GM18907 (cell line): ENCODE data around the gene DRD3.

Source experiments
- ATAC-seq: cut with Tn5 transposase; IDR thresholded peaks from one replicate; pipeline ENCODE4 v1.9.1; 2021; ENCODE audit warnings: mild to moderate bottlenecking, moderate library complexity; ENCODE audit not compliant: unreplicated experiment

Gene DRD3

DNA sequence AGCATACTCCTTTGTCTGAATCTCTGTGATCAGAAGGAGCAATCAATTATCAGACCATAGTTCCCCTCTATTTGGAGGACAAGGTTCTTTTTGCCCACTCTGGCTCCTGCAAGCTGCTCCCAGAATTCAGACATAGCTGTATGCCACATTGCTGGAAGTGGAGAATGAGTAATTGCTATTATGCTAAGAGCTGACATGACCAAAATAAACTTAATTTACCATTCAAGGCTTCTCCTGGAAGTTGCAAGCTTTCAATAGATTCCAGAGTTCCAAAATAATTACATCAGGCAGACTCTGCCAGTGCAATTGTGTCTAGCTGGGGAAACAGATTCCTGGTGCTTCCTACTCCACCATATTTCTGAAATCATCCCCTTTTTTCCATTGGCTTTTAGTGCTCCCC is 7.6 kb upstream of the DRD3 start:
- ATAC-seq = no peak

DNA sequence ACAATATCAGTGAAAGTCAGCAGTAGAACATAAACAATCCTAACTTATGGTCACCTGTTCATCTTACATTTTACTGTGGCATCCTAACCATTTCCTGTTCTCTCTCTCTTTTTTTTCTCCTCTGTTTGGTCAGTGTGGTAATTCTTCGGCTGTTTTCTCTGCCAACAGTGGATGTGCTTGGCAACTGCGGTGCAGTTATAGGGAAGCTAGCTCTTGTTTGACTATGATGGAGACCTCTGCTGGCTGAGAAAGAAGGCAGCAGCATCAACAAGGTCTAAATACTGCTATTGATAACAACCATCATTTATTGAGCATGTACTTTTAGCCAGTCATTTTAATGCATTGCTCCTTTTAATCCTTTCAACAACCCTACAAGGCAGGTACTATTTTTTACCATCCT is 723 bp upstream of the DRD3 start:
- no peak for ATAC-seq

DNA sequence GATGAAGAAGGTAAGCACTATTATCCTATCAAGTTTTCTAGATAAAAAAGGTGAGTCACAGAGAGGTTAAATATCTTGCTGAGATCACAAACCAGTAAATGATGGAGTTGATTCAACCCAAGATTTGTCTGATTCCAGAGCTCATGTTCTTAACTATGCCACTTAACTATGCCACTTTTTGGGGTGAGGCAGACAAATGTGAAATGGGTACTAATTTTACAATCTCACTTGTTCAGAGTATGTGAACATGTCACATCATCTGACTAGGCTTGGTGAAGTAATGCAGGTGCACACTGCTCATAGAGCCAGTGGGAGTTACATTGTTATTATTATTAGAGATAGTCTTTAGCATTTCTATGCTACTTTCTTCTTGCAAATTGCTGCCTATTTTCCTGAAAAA is 2.0 kb downstream of the DRD3 start:
- no peak for ATAC-seq

DNA sequence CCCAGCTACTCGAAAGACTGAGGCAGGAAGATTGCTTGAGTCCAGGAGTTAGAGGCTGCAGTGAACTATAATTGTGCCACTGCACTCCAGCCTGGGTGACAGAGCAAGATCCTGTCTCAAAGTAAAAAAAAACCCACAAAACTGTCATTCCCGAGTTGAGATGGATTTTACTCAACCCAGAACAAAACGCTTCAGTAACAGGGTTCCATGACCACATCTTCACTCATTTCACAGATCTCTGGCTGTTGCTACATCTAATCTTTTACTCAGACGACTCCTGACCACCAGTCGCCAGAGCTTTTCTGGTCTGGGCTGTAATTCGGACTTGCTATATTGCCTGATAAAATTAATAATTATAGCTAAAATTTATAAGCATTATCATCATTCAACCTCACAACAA is 2.4 kb downstream of the DRD3 start:
- no peak for ATAC-seq

DNA sequence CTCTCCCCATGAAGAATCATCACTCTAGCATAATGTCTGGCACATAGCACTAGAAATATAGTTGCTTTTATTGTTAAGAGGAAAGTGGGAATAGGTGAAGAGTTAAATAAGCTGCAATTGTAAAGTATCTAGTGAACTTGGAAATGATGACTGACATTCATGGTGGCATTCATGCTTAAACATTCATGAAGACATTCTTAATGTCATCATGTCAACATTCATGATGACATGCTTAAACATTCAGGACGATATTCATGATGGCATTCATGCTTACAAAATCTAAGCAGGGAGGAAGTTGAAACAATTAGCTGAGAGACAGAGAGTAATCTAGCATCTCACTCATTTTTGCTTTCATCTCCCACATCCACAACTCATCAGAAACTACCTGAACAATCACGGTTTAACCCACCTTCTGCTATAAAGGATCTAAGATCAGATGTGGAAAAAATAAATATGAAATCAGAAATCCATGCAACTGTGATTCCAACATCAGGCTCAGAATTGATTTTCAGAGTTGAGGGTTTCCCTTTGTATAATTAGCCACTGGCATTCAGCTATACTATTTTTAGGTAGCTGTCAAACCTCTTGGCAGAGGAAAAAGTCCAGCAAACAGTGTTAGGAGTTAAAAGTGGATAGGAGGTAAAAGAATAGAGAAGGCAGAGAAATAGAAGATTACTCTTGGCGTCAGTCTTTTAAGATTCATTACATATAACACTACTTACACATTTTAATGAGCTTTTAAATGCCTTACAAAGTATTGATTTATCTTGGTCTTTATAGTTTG is 3.5 kb downstream of the DRD3 start:
- ATAC-seq = no peak

DNA sequence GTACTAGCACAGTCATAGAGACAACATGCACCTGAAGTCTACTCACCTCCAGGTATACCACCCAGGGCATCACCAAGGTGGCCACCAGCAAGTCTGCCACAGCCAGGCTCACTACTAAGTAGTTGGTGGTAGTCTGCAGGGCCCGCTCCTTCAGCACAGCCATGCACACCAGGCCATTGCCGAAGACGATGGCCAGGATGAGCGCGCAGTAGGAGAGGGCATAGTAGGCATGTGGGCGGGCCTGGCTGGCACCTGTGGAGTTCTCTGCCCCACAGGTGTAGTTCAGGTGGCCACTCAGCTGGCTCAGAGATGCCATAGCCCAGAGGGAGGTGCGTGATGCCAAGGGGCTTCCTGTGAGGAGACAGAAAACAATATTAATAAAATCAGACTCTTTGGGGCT is 7.2 kb downstream of the DRD3 start:
- ATAC-seq = no peak

DNA sequence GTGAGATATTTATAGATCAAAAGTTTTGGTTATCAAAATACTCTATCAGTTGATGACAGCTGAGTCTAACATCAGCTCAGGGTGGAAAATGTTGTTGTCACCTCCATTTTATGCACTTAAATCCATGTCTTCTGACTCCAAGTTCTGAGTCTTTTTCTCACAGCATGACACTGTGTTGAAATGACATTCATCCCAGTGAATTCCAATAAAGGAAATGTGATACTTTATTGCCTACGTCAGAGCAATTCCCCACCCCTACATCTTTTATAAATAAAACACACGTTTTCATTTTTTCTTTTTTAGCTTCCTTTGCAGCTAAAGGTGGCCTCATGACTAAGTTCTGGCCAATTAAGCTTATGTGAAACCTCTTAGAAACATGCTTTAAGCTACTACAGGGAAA is 10.7 kb downstream of the DRD3 start:
- ATAC-seq = no peak

DNA sequence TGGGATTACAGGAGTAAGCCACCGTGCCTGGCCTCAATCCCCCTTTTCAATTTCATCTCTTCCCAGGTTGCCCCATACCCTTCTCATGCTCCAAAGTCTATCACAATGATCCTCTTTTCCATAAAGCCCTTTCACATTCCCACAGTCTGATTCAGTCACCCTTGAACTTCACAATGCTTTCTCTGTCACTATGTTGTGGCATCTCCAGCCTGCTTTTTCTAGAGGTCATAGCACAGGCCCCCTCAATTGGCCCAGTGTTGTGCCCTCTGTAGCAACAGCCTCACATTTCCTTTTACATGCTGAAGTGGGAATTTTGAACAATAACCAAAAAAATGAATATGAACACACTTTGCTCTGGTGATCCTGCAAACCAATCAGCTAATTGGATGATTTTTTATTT is 21.5 kb downstream of the DRD3 start:
- no peak for ATAC-seq

DNA sequence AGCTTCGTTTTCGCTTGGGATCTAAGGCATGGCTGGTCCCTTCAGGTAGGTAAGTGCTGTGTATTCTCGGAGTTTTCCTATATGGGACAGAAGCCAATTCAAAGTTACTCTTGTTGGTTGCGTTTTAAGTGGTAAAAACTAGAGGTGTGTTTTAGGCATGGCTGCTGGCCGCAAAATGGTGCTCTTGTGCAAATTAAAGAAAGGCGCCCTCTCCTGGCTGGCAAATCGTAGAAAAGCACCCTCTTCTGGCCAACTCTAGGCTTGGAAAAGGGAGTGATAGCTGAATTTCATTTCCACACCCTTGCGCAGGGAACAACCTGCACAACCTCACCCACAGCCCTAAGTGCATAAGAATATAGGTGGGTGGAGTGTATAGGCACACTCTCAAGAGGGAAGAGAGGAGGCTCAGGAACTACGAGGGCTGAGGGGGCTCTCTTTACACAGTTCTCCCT is 23.5 kb downstream of the DRD3 start:
- no peak for ATAC-seq

DNA sequence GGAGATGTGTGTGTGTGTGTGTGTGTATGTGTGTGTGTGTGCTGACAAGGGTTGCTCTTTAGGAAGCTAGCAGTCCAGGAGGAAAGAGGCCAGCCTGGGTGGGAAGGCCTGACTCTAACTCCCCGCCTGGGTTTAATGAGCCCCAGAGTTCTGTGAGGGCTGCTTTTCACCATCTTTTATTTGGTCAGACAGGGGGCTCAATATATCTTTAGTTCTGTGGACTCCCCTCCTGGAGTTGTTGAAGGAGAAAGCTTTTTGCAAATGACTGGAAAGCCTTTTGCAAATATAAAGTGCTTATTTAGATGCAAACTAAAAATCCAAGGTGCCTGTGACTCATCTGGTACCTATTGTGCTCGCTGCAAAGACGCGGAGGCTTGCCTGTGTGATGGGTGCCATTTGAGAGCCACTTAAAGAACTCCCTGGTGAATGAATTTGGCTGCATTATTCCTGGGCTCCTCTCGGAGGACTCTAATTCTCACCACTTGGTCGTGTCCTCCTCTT is 24.5 kb downstream of the DRD3 start:
- ATAC-seq = no peak

DNA sequence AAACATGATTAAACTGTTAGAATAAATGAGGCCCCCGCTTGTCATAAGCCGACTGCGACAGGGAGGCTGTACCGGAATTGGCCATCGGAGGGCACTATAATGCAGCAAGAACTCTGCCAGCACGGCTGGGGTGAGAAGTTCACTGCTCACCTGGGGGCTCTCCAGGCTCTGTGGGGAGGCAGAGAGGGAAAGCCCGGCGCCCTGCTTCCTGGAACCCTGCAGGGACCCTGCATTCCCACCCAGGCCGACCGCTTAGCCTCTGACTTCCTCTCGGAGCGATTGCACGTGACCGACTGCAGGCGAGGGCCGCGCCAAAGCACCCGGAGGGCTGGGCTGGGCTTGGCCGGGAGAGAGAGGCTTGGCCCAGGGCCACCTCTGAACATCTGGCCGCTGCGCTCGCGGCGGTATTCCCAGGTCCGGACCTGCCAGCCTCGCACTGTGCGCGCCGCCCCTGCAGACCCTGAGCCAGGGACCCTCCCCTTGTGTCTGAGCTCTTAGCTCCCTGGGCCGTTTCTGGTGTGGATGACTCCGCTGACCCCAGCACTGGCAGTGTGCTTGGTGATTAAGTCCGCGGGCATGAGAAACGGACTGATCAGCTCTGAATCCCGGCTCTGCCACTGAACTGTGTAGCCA is 26.2 kb downstream of the DRD3 start:
- peak; percentile 92 for ATAC-seq

DNA sequence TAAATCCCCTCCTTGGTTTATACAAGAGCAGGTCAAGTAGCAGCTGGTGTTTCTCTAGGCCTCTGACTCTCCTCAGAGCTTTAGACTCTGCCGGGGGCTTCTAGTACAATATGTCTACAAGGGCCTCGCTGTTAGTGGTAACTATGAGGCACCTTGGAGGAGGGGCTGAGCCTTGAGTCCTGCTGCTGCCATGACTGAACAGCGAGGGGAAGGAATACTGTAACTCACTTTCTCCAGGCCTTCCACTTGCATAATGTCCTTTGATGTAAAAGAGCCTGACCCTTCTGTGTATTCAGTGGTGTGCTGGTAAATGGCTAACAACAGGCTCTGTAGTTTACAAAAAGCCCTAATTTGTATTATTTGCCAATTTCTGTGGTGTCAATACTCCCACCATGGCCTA is 27.8 kb downstream of the DRD3 start:
- no peak for ATAC-seq

DNA sequence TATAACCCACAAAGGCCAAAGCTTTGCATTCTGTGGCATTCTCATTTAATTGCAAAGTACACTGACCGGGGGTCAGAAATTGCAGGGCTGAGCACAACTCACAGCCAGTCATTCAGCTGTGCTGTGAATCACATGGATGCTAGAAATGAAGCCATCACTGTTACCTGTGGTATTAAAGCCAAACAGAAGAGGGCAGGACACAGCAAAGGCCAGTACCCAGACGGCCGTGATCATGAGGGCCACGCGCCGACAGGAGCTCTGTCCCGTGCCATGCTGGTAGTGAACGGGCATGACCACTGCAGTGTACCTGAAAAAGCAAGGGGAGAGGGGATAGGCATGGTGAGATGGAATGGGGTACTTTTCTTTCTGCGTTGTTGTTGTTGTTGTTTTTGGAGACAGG is 31.6 kb downstream of the DRD3 start:
- ATAC-seq = no peak

DNA sequence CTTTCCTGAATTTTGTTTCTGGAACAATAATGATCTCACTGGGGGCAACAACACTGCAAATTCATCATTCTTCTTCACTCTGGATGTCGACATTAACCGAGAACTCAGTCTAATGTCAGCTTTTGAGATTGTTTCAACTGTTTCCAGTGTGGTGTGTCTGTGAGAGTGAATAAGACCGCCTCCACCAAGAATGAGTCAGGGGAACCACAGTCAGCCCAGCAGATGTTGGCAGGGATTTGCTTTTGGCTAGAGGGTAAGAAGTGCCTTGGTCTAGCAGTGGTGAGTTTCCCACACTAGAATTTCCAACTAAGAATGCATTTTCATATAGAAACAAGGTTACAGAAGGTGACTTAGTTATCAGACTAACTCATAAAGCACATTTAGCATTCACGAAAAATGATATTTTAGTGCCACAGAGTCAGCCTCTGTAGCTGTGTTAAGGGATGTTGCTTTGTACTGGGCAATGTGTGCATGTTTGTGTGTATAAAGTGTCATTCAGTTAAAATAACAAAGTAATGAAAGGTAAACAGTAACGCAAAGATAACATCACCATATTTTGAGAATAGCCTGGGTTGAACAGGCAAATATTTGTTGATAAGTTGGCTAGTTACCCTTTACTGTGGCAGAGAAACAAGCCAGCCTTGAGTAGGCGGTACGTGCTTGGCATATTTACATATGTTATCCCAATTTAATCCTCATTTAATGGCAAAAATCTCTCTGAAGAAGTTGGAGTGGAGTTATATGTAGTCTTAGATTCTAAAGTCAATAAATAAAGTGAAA is 33.8 kb downstream of the DRD3 start:
- ATAC-seq = no peak

DNA sequence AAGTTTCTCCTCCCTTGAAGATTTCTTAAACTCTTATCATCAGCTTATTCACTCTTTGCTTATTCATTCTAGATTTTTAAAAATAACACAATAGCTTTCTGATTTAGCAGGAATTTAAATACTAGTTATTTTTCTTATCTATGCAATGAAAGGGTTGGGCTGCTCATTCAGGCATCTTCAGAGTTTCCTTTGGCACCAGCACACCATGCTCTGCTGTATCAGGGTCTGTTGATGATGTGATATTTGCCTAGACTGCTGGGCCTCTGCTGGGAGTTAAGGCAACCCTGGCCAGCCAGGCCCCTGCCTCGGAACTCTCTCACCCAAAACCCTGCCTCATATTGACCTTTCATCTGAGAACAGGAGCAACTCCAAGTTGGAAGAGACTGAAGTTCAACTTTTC is 35.0 kb downstream of the DRD3 start:
- no peak for ATAC-seq

DNA sequence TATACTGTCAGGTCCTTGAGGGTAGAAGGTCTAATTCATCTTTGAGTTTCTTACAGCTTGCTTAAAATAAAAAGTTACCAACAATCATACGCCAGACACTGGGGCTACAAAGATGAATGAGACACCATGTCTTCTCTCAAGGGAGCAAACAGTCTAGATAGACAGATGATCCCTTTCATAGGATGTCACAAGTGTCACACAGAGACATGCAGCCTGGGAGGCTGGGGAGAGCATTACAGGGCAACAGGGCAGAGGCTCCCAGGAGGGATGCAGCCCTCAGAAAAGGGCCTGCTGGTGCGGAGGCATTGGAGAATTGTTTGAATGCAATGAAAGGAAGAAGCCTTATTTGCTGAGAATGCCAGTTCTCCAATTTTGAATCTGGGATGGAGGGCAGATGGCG is 39.0 kb downstream of the DRD3 start:
- no peak for ATAC-seq

DNA sequence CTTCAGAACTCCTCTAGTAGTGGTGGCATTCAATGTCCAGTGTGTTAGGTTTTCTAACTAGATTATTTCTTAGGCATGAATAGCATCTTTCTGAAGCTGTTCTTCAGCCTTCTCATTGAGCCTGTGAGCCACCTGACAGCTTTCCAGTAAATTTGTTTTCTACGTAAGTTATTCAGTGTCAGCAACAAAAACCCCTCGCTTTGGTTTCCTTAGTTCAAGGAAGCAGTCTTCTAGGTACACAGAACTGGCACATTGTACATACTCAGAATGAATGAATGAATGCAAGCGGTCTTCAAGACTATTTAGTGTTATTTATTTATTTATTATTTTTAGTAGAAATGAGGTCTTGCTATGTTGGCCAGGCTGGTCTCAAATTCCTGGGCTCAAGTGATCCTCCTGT is 44.9 kb downstream of the DRD3 start:
- ATAC-seq = no peak

DNA sequence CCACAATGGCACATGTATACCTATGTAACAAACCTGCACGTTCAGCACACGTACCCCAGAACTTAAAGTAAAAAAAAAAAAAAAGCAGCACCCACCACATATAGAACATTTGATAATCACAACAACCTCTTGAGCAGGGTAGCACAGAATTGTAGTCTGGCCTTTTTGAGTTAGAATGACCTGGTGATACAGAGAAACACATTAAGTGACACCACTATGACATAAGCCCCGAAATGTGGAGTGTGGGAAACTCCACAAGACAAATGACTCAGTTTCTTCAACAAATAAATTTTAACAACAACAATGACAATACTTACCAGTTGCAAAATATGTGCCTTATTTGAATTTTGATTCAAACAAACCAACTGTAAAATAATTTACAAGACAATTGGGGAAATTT is 46.4 kb downstream of the DRD3 start:
- no peak for ATAC-seq

DNA sequence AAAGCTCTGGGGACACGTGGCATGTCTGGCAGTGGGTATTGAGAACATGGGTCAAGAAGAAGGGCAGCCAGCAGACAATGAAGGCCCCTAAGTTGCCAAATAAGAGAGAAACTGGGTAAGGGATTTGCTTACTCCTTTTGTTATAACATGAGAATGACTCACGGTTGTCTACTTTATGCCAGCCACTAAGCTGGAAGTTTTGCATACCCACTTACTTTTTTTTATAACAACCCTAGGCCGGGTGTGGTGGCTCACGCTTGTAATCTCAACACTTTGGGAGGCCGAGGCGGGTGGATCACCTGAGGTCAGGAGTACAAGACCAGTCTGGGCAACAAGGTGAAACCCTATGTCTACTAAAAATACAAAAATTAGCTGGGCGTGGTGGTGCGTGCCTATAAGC is 50.0 kb downstream of the DRD3 start:
- ATAC-seq = no peak

DNA sequence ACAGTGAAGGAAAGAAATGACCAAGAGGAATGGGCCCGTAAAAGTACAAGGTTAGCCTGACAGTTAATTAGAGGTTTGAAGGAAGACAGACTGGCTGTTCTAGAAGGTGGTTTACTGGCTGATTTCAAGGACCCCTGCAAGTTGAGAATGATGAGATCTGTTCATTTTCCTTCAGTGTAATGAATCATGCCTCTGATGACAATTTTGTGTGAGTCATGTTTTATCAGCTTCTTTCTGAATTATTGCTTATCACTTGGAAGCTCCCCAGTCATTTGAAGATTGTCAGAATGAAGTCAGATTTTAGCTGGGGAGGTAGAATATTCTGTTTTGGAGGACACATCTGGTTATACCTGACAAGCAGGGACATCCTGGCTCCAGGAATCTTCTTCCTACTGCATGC is 50.6 kb downstream of the DRD3 start:
- no peak for ATAC-seq

DNA sequence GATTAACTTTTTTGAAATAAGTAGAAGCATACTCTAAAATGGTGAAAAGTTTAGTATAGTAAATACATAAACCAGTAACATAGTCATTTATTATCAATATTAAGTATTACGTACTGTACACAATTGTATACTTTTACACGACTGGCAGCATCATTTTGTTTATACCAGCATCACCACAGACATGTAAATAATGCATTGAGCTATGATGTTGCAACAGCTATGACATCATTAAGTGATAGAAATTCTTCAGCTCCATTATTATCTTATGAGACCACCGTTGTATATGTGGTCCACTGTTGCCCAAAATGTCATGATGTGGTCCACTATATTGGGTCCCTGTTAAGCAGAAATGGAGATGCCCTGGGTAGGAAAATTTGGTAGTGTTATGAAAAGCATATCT is 51.3 kb downstream of the DRD3 start:
- no peak for ATAC-seq

DNA sequence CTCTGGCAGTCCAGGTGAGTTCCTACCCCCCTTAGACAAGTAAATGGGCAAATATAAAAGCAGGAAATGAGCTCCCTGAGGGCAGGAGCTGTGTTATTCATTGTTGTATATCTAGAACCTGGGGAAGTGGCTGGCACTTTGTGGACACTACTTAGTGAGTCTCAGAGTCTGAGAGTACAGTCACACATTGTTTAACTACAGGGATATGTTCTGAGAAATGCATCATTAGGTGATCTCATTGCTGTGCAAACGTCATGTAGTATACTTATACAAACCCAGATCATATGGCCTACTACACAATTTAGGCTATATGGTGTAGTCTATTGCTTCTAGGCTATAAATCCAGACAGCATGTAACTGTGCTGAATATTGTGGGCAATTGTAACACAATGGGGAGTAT is 52.4 kb downstream of the DRD3 start:
- no peak for ATAC-seq
